GM13976 (cell line): Measurements from ENCODE around the gene ZDHHC16.
"Not testable (repeated sequence)": the region's sequence is repeated elsewhere in the genome, so short reads cannot be mapped to it uniquely, and the experiment has no call there.

Source experiments
- DNase-seq: peaks from one replicate; pipeline ENCODE4 v3.0.0; 2012; ENCODE audit warnings: low spot score
- in situ Hi-C: fragments of 300-500 bp; cut with MboI; formaldehyde crosslinking; loops from one replicate; pipeline ENCODE4 v1.12.0; 2022; ENCODE audit warnings: low sequenced_read_pairs, mixed read lengths, inconsistent platforms; ENCODE audit not compliant: unreplicated experiment
- TF ChIP-seq, protein P1 (sequence below): IDR thresholded peaks from 2 replicates; pipeline ENCODE4 v1.5.1; 2012; ENCODE audit warnings: borderline replicate concordance, mild to moderate bottlenecking; ENCODE audit not compliant: insufficient read depth; ENCODE audit errors: extremely low read depth, missing control alignments, control extremely low read depth

Gene ZDHHC16

DNA sequence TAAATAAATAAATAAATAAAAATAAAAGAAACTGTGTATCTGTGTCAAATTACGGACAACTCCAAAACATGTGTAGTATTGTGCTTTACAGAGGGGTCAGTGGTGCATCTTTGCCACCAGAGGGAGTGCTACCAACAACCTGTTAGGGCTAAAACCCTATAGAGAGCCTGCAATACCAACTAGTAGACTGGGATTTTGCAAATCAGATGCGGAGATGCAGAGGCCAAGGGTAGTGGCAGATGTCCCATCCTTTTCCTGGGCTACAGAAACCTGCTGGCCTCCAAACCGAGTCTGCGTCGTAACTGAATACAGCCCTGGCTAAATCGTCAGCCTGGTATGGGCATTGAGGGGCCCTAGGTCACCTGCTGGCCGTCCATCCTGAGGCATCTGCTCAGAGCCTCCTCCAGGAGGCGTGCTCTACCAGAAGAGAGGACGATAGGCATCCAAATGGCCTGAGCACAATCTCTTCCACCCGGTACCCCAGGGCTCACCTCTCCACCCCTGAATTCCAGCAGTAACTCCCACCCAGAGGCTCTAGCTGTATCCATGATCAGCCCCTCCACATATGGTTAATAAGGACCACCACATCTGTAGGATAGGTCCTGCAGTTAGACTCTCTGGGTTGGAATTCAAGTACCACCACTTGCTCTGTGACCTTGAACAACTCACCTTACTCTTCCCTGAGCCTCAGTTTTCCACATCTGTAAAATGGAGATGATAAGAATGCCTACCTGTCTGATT is 38.6 kb upstream of the ZDHHC16 start:
- in situ Hi-C loops, result no loop called here
- TF ChIP-seq, protein P1, sequence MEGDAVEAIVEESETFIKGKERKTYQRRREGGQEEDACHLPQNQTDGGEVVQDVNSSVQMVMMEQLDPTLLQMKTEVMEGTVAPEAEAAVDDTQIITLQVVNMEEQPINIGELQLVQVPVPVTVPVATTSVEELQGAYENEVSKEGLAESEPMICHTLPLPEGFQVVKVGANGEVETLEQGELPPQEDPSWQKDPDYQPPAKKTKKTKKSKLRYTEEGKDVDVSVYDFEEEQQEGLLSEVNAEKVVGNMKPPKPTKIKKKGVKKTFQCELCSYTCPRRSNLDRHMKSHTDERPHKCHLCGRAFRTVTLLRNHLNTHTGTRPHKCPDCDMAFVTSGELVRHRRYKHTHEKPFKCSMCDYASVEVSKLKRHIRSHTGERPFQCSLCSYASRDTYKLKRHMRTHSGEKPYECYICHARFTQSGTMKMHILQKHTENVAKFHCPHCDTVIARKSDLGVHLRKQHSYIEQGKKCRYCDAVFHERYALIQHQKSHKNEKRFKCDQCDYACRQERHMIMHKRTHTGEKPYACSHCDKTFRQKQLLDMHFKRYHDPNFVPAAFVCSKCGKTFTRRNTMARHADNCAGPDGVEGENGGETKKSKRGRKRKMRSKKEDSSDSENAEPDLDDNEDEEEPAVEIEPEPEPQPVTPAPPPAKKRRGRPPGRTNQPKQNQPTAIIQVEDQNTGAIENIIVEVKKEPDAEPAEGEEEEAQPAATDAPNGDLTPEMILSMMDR, result peak; percentile 61
- peak; percentile 78 for DNase-seq

DNA sequence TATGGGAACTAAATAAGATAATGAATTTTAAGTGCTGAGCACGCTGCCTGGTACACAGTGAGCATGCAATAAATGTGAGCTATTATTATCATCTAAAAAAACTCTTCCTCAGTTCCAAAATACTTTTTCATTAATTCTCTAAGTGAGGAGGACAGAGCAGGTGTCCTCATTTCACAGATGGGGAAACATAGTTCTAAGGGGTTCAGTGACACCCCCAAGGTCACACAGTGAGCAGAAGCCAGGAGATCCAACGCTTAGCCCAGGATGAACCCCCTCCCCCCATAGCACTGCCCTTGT is 38.1 kb upstream of the ZDHHC16 start:
- TF ChIP-seq, protein P1, result no peak
- in situ Hi-C loops, result no loop called here
- DNase-seq, result no peak

DNA sequence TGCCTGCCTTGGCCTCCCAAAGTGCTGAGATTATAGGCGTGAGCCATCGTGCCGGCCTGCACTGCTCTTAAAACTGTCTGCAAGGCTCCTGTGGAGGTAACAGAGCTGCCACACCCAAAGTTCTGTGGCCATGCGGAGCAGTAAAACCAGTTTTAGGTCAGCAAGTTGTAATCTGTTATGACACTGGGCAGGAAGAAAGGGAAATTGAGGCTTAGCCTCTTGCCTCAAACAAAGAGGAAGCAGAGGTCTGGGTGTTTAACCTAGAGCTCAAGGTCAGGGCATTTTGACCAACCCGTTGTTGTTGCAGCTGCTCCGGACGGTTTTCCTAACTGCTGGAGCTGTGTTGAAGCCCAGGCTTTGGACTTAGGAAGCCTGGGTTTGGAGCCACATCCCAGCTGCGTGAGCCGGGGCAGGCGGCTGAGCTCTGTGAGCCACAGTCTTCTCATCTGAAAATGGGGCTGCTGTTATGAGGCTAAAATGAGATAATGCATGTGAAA is 37.4 kb upstream of the ZDHHC16 start:
- in situ Hi-C loops, result no loop called here
- DNase-seq, result no peak
- TF ChIP-seq, protein P1, result no peak

DNA sequence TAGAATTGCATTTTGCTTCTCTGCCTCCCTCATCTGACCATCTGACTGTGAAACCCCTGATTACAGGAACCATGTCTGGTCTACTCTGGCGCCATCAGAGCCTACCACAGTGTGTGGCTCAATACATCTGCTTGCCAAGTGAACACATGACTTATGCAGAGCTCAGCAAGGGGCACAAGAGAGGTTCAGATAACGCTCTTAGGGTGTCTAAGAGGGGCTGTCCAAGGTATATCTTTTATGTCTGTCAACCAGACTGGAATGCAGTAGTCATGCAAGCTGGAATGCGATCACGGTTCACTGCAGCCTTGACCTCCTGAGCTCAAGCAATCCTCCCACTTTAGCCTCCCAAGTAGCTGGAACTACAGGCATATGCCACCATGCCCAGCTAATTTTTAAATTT is 34.6 kb upstream of the ZDHHC16 start:
- no peak for DNase-seq
- in situ Hi-C loops, result no loop called here

DNA sequence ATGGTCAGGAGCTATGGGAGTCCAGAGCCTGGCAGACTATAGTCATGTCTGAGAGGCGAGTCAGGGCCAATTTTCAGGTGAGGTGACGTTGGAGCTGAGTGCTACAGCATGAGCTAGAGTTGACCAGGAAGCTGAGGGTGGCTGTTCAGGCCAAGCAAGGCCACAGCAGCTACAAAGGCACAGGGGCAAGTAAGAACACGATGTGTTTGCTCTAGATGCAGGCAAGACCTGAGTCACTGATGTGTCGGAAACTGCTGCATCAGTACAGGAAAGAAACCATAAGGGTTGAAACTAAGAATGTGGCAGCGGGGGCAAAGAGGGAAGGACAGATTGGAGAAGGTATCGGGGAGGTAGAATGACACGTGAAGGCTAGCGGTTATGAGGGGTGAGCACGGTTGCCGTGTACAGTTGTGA is 33.1 kb upstream of the ZDHHC16 start:
- in situ Hi-C loops, result no loop called here
- no peak for DNase-seq
- TF ChIP-seq, protein P1, result no peak

More for the DNA sequence above, 34.6 kb upstream of the ZDHHC16 start:
- TF ChIP-seq, protein P1, result no peak

DNA sequence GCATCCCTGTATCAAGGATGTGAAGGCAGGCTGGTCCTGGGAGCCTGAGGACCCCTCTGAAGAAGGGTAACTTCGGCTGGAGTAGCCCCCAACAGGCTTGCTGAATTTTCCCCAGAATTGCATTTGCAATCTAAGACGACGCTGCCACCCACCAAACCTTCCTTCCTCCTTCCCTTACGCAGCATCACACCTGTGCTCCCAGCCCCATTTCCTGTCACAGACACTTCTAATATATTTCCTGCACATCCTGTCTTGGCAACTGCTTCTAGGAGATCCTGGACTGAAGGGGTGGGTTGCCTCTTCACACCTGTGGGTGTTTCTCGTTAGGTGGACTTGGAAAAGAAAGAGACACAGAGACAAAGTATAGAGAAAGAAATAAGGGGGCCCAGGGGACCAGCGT is 29.4 kb upstream of the ZDHHC16 start:
- in situ Hi-C loops, result no loop called here
- TF ChIP-seq, protein P1, result no peak
- no peak for DNase-seq

DNA sequence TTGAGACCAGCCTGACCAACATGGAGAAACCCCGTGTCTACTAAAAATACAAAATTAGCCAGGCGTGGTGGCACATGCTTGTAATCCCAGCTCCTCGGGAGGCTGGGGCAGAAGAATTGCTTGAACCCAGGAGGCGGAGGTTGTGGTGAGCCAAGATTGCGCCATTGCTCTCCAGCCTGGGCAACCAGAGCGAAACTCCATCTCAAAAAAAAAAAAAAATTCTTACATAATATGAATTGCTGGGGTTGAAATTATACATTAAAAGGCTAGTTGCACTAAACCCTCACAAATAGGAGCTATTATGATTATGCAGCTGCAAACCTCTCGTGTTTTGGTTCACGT is 22.2 kb upstream of the ZDHHC16 start:
- in situ Hi-C loops, DNase-seq: not testable (repeated sequence)
